NCI-H187 treated with DMSO at 0.1 percent for 48 hours (cell line): ENCODE data around the gene QKI.

Experiments
- DNase-seq: peaks from one replicate; lab custom pipeline; 2025; lab: John Stamatoyannopoulos, UW

QKI gene

GRCh38 chr6:163486821-163487220 lies 72.3 kb downstream of the QKI start:
- DNase-seq = no peak

- DNase-seq = no peak
Measured at GRCh38 chr6:163487606-163488005, 73.1 kb downstream of the QKI start.

- no peak for DNase-seq
Measured at GRCh38 chr6:163489584-163489983, 75.1 kb downstream of the QKI start.

- no peak for DNase-seq
Measured at GRCh38 chr6:163490826-163491577, 76.5 kb downstream of the QKI start.

- no peak for DNase-seq
Measured at GRCh38 chr6:163491737-163492300, 77.3 kb downstream of the QKI start.

- DNase-seq = no peak
Measured at GRCh38 chr6:163494279-163494727, 79.8 kb downstream of the QKI start.

- no peak for DNase-seq
Measured at GRCh38 chr6:163496205-163496604, 81.7 kb downstream of the QKI start.

- no peak for DNase-seq
Measured at GRCh38 chr6:163500105-163500504, 85.6 kb downstream of the QKI start.

- DNase-seq = no peak
Measured at GRCh38 chr6:163501026-163501425, 86.5 kb downstream of the QKI start.

- no peak for DNase-seq
Measured at GRCh38 chr6:163501439-163501838, 86.9 kb downstream of the QKI start.

GRCh38 chr6:163504984-163505640 lies 90.6 kb downstream of the QKI start:
- DNase-seq = no peak

- no peak for DNase-seq
Measured at GRCh38 chr6:163507965-163508364, 93.4 kb downstream of the QKI start.

- DNase-seq = no peak
Measured at GRCh38 chr6:163513003-163513402, 98.5 kb downstream of the QKI start.

- no peak for DNase-seq
Measured at GRCh38 chr6:163513570-163514166, 99.2 kb downstream of the QKI start.

- DNase-seq = no peak
Measured at GRCh38 chr6:163516908-163517307, 102.4 kb downstream of the QKI start.

GRCh38 chr6:163520956-163521355 lies 106.4 kb downstream of the QKI start:
- DNase-seq = no peak

GRCh38 chr6:163522033-163522432 lies 107.5 kb downstream of the QKI start:
- no peak for DNase-seq

GRCh38 chr6:163525926-163526325 lies 111.4 kb downstream of the QKI start:
- DNase-seq = no peak

GRCh38 chr6:163526346-163526745 lies 111.8 kb downstream of the QKI start:
- DNase-seq = no peak

GRCh38 chr6:163527291-163527690 lies 112.8 kb downstream of the QKI start:
- no peak for DNase-seq

- DNase-seq = no peak
Measured at GRCh38 chr6:163529605-163530004, 115.1 kb downstream of the QKI start.

GRCh38 chr6:163530406-163530805 lies 115.9 kb downstream of the QKI start:
- no peak for DNase-seq

- DNase-seq = no peak
Measured at GRCh38 chr6:163531122-163531521, 116.6 kb downstream of the QKI start.
